HCT116 (cell line): Measurements from ENCODE around the gene SERPINB8. TPM values are rescaled to one million over a fixed set of nuclear protein-coding genes. Genes with fewer than 3 reads are reported as not detected.

ENCODE experiments used
- ATAC-seq: fragments of 200-7000 bp; cut with Tn5 transposase; 2 replicates; pipeline ENCODE4 v1.9.1; 2020; ENCODE audit warnings: mild to moderate bottlenecking, moderate library complexity
- BruUV-seq: library from RNA; stranded (reverse); fragments of 400-500 nt; replicated peaks from 2 replicates; lab custom pipeline; 2021; lab: Mats Ljungman, UMichigan
- CTCF ChIA-PET: fragments of 300-600 bp; sonication (Branson Sonifier 250); formaldehyde crosslinking; loops from one replicate; lab custom pipeline; 2021; ENCODE audit warnings: antibody characterized with exemption; lab: Charles Lee
- POLR2A ChIA-PET: fragments of 300-600, 350-600 bp; sonication (Branson Sonifier 250); formaldehyde crosslinking; loops from one replicate; lab custom pipeline; 2021; ENCODE audit warnings: antibody characterized with exemption; lab: Charles Lee
- RAD21 ChIA-PET, 2 experiments: fragments of 300-600 bp; sonication (Branson Sonifier 250); formaldehyde crosslinking; loops; one replicate each; lab custom pipeline; 2023; ENCODE audit warnings: low total read pairs in 2 of 2; ENCODE audit not compliant: uncharacterized antibody in 2 of 2, unreplicated experiment in 2 of 2, low non-redundant PET in 1 of 2; lab: Charles Lee
- DNase-seq: peaks from one replicate; pipeline ENCODE4 v3.0.0-alpha.2; 2010; ENCODE audit warnings: low read depth, low spot score
- H2AFZ ChIP-seq: fragments of 200-600 bp; shearing (Covaris generic), sonication (generic); 2 replicates; pipeline ENCODE4 v1.6.1; 2017; ENCODE audit warnings: low read depth, mixed run types, mixed read lengths, antibody characterized with exemption, low read length; ENCODE audit not compliant: poor library complexity, severe bottlenecking
- H3K27ac ChIP-seq: 2 replicates; pipeline ENCODE4 v1.5.1; 2012; ENCODE audit warnings: low read depth, low read length
- H3K27me3 ChIP-seq: fragments of 200-600 bp; sonication (generic); 2 replicates; pipeline ENCODE4 v1.6.1; 2016; ENCODE audit warnings: mixed run types, low read length, mixed read lengths; ENCODE audit not compliant: insufficient read depth
- H3K36me3 ChIP-seq, 2 experiments: fragments of 200-500 bp in 1 of 2; fragments of 200-600 bp in 1 of 2; sonication (Bioruptor generic) in 1 of 2; sonication (generic) in 1 of 2; 2 replicates each; pipeline versions ENCODE4 v1.5.1 to v1.6.1; 2014 to 2016; ENCODE audit warnings: low read length in 2 of 2, inconsistent platforms in 1 of 2, mixed read lengths in 1 of 2, mixed run types in 1 of 2; ENCODE audit not compliant: insufficient read depth in 2 of 2, control insufficient read depth in 1 of 2
- H3K4me1 ChIP-seq, 2 experiments: fragments of 200-600 bp in 1 of 2; sonication (generic) in 1 of 2; 2 replicates each; pipeline versions ENCODE4 v1.5.1 to v1.6.1; 2012 to 2017; ENCODE audit warnings: low read length in 2 of 2, inconsistent platforms in 1 of 2, mild to moderate bottlenecking in 1 of 2, mixed read lengths in 1 of 2, mixed run types in 1 of 2, moderate library complexity in 1 of 2; ENCODE audit not compliant: insufficient read depth in 2 of 2, control insufficient read depth in 1 of 2
- H3K4me2 ChIP-seq: fragments of 200-600 bp; sonication (generic); 2 replicates; pipeline ENCODE4 v1.6.1; 2017; ENCODE audit warnings: mixed run types, low read length, mixed read lengths
- H3K4me3 ChIP-seq, 2 experiments: fragments of 200-600 bp in 1 of 2; sonication (generic) in 1 of 2; replicated peaks in 1 of 2; 2 replicates each; pipeline ENCODE4 v1.5.1; 2011 to 2016; ENCODE audit warnings: low read length in 2 of 2, control low read depth in 1 of 2, low read depth in 1 of 2, mild to moderate bottlenecking in 1 of 2, mixed read lengths in 1 of 2, mixed run types in 1 of 2
- H3K79me2 ChIP-seq: fragments of 200-600 bp; sonication (generic); 2 replicates; pipeline ENCODE4 v1.6.1; 2017; ENCODE audit warnings: mild to moderate bottlenecking, mixed run types, low read length, moderate library complexity, mixed read lengths; ENCODE audit not compliant: insufficient read depth
- H3K9ac ChIP-seq: fragments of 200-600 bp; sonication (generic); 2 replicates; pipeline ENCODE4 v1.6.1; 2016; ENCODE audit warnings: low read length, mixed read lengths
- H3K9me2 ChIP-seq: fragments of 200-600 bp; sonication (generic), shearing (Covaris generic); 2 replicates; pipeline ENCODE4 v1.6.1; 2017; ENCODE audit warnings: mixed run types, mild to moderate bottlenecking, moderate library complexity; ENCODE audit not compliant: insufficient read depth
- H3K9me3 ChIP-seq, 2 experiments: fragments of 200-500 bp in 1 of 2; fragments of 200-600 bp in 1 of 2; sonication (Bioruptor generic) in 1 of 2; sonication (generic) in 1 of 2; 2 replicates each; pipeline ENCODE4 v1.6.1; 2014 to 2017; ENCODE audit warnings: low read length in 2 of 2, mixed read lengths in 2 of 2, inconsistent platforms in 1 of 2, low read depth in 1 of 2, mild to moderate bottlenecking in 1 of 2, mixed run types in 1 of 2, moderate library complexity in 1 of 2; ENCODE audit not compliant: control insufficient read depth in 1 of 2, insufficient read depth in 1 of 2
- H4K20me1 ChIP-seq: fragments of 200-600 bp; sonication (generic), shearing (Covaris generic); 2 replicates; pipeline ENCODE4 v1.6.1; 2017; ENCODE audit warnings: mixed run types, mild to moderate bottlenecking, moderate library complexity; ENCODE audit not compliant: insufficient read depth
- FOSL1 ChIP-seq: IDR thresholded peaks from 2 replicates; pipeline ENCODE4 v1.6.1; 2012; ENCODE audit warnings: low read depth
- POLR2AphosphoS5 ChIP-seq: IDR thresholded peaks from 2 replicates; pipeline ENCODE4 v1.6.1; 2011; ENCODE audit warnings: mild to moderate bottlenecking, low read depth, low read length, moderate library complexity
- TCF7L2 ChIP-seq: IDR thresholded peaks from 2 replicates; pipeline ENCODE4 v1.7.0; 2011; ENCODE audit warnings: borderline replicate concordance, inconsistent platforms; ENCODE audit not compliant: insufficient read depth, insufficient read length; ENCODE audit errors: extremely low read depth
- YY1 ChIP-seq: IDR thresholded peaks from 2 replicates; pipeline ENCODE4 v1.6.1; 2011; ENCODE audit warnings: low read length, low read depth, moderate library complexity, mild to moderate bottlenecking; ENCODE audit not compliant: insufficient replicate concordance; ENCODE audit errors: extremely low read depth
- ZFX ChIP-seq: fragments of 450-650 bp; IDR thresholded peaks from 2 replicates; pipeline ENCODE4 v1.6.1; 2017
- intact Hi-C: fragments of 100-400 bp; cut with micrococcal nuclease; formaldehyde crosslinking; loops from 2 replicates; pipeline ENCODE4 v1.10.0; 2022
- total RNA-seq: library from RNA; stranded (reverse); gene quantifications from one replicate; pipeline ENCODE4 v1.2.1, GENCODE V29; 2021; ENCODE audit not compliant: unreplicated experiment

The SERPINB8 gene
- total RNA-seq, 1 experiment from 2014 or later, result 5.9 TPM

GRCh38 chr18:63981719-63982118 lies 11.8 kb downstream of the SERPINB8 start:
- no peaks in the 10 kb centered on the region for H3K79me2 ChIP-seq
- intact Hi-C loops, result no loop called here
- TF ChIP-seq POLR2AphosphoS5 (no peak), YY1 (no peak)
- TF ChIP-seq, all 23 proteins: peak for 0
- no peak overlapping the region for H3K9ac ChIP-seq
- H3K9me3 ChIP-seq, result no peaks in the 10 kb centered on the region
- no peak overlapping the region for H3K27ac ChIP-seq
- H3K4me1 ChIP-seq, result peaks cover 0 to 6% of the 10 kb centered on the region in 2 experiments; a peak in 3 of 4 replicates
- H3K4me2 ChIP-seq, result no peak overlapping the region
- no peaks in the 10 kb centered on the region for H4K20me1 ChIP-seq
- ATAC-seq (no peak), DNase-seq (no peak)
- no peaks in the 10 kb centered on the region for H3K27me3 ChIP-seq
- H3K4me3 ChIP-seq, result no peak overlapping the region
- RAD21 ChIA-PET, result no interaction called here
- BruUV-seq, result no TSS peak
- no peak overlapping the region for H2AFZ ChIP-seq
- H3K9me2 ChIP-seq, result no peaks in the 10 kb centered on the region
- POLR2A ChIA-PET, result no interaction called here
- H3K36me3 ChIP-seq, result no peaks in the 10 kb centered on the region
- CTCF ChIA-PET, result no interaction called here

GRCh38 chr18:63982361-63982760 lies 12.5 kb downstream of the SERPINB8 start:
- H3K9me3 ChIP-seq, result no peaks in the 10 kb centered on the region
- no peak overlapping the region for H2AFZ ChIP-seq
- no peak overlapping the region for H3K4me3 ChIP-seq
- no peak for DNase-seq
- ChIA-PET RAD21 (no interaction called here), CTCF (interaction anchor here (0.8 kb wide), 1 partner anchor 12 kb away, joined by 3 read pairs; no protein-coding TSS in a partner anchor), POLR2A (no interaction called here)
- no TSS peak for BruUV-seq
- no peaks in the 10 kb centered on the region for H3K27me3 ChIP-seq
- H3K27ac ChIP-seq, result no peak overlapping the region
- H3K4me2 ChIP-seq, result no peak overlapping the region
- no peaks in the 10 kb centered on the region for H3K36me3 ChIP-seq
- intact Hi-C loops, result no loop called here
- no peaks in the 10 kb centered on the region for H3K79me2 ChIP-seq
- peaks cover 0 to 6% of the 10 kb centered on the region in 2 experiments; a peak in 3 of 4 replicates for H3K4me1 ChIP-seq
- ATAC-seq, result no peak
- no peaks in the 10 kb centered on the region for H3K9me2 ChIP-seq
- H4K20me1 ChIP-seq, result no peaks in the 10 kb centered on the region
- H3K9ac ChIP-seq, result no peak overlapping the region
- no peak for TF ChIP-seq YY1
- TF ChIP-seq FOSL1, result no peak
- TF ChIP-seq TCF7L2, result no peak
- TF ChIP-seq ZFX, result no peak
- TF ChIP-seq, all 23 proteins: peak for 0
